ENCODE data around the gene MOCS3.
A peak's percentile ranks its signal among the peaks of the same experiment; 100 is the strongest.

MOCS3 gene

DNA sequence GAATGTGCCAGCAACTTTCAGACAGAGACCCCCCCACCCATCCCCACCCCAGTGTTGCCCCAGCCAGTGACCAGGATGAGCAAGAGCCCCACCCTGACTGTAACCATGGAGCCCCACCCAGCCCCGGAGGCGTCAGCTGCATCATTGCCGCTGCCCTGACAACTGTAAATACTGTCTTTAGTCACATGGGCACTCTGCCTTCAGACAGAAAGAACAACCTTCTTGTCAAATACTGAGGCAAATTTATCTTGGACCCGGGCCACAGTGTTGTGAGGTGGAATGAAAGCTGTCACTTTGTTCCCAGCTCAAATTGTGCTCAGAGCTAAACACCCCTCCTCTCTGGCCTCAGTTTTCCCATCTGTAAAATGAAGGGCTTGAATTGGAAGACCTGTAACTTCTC is 23.7 kb downstream of the MOCS3 start:
- no peak for DNase-seq (ENCODE audit: low spot score)

DNA sequence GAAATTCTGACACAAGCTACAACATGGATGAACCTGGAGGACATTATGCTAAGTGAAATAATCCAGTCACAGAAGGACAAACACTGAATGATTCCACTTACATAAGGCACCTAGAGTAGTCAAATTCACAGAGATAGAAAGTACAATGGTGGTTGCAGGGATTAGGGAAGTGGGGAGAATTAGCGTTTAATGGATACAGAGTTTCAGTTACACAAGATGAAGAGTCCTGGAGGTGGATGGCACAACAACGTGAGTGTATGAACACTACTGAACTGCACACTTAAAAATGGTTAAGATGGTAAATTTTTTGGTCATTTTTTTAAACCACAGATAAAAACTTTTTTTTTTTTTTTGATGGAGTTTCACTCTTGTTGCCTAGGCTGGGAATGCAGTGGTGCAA is 24.7 kb downstream of the MOCS3 start:
- DNase-seq (ENCODE audit: low spot score) = no peak

DNA sequence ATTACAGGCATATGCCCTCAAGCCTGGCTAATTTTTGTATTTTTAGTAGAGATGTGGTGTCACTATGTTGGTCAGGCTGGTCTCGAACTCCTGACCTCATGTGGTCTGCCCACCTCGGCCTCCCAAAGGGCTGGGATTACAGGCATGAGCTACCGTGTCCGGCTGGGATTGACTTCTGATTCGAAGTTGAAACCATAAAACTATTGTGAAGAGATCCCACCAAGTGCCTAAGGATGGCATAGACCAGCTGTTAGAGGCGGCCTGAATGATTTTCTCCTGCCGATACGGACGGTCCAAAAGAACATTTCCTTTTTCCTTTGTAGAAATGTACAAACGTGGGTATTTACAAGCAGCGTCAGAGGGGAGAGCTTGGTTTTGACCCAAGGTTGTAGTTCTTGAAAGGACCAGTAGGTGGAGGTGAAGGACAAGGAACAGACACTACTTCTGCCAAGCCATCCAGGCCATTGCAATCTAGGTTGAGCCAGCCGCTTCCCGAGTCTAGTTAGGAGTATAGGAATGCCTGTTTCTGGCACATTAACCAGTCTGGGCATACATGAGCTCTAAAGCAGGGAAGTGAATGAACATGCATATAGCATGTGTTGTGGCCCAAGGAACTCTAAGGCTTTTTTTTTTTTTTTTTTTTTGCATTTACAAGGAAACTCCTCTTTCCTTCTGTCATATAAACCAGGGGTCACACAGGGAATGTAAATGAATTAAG is 29.0 kb downstream of the MOCS3 start:
- peak; percentile 78 for DNase-seq (ENCODE audit: low spot score)

DNA sequence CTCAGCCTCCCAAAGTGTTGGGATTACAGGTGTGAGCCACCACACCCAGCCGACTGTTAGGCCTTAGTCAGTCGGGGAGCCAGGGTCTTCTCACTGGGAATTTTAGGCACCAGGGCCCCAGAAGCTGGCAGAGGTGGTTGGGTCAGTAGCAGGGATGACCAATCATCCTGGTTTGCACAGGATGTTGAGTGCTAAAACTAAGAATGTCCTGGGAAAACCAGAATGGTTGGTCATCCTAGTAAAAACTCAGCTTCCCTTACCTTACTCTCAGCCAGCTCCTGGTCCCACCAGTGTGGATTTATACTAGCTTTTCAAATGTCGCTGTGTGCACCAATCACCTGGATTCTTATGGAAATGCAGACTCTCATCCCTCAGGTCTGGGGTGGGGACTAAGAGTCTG is 32.5 kb downstream of the MOCS3 start:
- no peak for DNase-seq (ENCODE audit: low spot score)

DNA sequence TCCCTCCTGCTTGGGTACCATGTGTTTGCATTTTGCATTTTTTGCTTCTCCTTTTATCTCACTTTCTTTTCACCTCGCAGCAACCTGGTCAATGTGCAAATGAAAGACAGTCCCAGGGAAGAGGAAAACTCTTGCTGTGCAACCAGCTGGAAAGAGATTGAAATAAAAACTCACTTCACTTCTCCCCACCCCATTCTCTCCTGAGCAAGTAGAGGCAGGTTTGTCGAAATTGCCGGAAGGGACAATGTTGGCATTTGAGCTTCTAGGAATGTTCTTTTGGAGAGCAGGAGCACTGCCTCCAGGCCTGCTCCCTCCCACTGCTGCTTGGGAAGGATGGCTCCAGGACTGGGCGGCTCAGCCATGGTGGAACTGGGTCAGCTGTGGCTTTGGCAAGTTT is 33.7 kb downstream of the MOCS3 start:
- no peak for DNase-seq (ENCODE audit: low spot score)

DNA sequence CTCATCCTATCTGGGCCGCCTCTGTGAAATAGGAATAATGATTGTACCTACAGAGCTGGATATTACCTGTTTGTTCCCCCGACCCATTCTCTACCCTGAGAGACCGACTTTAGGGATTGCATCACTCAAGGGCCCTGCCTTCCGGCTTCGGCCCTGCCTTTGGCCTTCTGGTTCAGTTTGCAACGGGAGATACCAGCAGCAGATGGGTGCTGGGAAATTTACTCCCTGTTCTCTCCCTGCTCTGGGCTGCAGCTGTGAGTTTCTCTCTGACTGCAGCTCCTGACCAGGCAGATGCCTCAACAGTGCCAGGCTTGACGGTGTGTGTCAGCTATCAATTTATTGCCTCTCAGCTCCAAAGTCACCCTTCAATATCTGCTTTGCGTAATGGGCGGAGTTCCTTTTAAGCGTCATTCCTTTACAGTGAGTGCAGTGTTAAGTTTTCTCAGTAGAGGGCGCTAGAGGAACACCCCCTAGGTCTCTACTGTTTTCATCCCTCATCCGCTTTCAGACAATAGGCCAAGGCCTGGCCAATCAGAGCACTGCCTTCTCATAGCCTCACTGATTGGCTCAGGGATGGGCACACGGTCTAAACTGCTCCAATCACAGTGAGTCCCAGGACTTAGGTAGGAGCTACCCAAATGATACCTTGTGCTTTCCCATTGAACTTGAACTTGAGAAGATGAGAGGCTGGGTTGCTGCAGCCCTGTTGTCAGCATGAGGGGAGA is 34.3 kb downstream of the MOCS3 start:
- DNase-seq (ENCODE audit: low spot score) = peak; percentile 6

DNA sequence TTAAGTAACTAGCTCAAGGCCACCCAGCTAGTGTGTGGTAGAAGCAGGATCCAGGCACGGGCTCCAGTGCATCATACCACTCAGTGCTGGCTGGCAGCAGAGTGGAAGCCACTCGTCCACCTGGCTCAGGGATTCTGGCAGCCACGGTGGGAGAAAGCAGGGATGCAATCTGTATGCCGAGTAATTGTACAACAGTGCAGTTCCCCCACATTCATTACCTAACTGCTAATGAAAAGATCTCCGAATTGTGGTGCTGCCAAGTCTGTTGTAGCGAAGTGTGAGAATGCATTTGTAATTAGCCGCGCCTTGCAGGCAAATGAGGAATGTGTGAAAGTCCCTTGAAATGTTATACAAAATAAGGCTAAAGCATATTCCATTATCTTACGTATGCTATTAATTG is 35.3 kb downstream of the MOCS3 start:
- DNase-seq (ENCODE audit: low spot score) = no peak

DNA sequence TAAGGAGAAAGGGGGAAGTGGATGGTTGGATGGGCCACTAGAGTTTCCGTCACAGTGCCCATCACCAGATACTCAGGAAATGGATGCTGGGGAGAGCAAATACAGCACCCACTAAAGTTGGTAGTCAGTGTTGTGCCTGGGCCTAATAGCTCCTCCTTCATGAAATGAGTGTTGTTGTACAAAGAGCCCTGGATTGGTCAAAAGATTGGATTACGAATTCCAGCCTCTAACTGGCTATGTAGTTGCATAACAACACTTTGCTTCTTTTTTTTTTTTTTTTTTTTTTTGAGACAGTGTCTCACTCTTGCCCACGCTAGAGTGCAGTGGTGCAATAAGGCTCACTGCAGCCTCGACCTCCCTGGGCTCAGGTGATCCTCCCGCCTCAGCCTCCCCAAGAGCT is 36.9 kb downstream of the MOCS3 start:
- no peak for DNase-seq (ENCODE audit: low spot score)

DNA sequence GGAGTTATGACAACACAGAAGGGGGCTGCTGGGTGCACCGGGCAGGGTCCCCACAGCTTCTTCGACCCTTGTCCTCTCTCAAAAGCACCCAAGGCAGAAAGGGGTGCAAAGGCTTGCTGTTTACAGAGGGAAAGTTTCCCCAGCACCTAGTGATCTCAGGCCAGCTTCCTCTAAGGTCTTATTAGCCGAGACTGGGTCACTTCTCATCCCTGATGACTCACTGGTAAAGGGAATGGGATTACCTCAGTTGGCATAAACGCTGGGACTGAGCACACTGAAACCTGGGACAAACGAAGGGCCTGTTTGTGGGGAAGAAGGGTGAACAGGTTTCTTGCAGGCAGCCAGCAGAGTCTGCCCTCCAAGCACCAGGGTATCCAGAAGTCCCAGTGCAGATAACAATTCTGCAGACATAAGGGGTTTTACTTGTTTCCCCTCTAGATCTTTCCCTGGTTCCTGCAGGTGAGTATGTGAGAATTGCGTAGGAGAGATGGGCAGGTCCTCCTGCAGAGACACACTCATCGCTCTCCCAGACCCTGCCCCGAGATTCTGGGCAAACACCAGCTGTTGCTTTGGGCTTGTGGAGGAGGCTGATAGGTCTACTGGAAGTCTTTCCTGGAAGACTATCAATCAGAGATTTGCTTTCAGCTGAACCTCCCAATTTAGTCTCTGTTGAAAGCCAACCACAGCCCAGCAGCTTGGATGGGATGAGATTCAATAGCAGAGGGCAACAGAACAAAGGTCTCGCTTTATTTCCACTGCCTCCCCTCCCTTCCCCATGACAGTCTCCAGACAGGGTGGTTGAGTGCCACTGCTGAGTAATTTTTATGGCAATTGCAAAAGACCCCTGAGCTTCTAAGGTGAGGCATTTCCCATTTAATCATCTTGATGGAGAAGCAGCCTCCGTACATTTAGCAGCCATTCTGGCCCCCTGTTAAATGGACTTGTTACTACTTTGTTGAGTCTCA is 38.6 kb downstream of the MOCS3 start:
- DNase-seq (ENCODE audit: low spot score) = no peak

DNA sequence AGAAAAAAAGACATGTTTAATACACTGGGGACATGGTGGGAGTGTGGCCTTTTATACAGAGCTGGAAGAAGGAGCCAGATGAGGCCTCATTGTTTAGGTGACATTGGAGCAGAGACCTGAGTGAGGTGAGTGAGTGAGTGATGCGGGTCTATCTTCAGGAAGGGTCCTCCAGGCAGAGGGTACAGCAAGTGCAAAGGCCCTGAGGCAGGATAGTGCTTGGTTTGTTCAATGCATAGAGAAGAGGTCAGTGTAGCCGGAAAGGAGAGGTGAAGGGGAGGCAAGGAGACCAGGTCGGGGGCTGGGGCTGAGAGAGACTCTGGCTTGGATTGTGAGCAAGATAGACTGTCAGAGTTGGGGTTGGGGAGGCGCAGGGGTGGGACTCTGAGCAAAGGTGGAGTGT is 40.7 kb downstream of the MOCS3 start:
- no peak for DNase-seq (ENCODE audit: low spot score)

DNA sequence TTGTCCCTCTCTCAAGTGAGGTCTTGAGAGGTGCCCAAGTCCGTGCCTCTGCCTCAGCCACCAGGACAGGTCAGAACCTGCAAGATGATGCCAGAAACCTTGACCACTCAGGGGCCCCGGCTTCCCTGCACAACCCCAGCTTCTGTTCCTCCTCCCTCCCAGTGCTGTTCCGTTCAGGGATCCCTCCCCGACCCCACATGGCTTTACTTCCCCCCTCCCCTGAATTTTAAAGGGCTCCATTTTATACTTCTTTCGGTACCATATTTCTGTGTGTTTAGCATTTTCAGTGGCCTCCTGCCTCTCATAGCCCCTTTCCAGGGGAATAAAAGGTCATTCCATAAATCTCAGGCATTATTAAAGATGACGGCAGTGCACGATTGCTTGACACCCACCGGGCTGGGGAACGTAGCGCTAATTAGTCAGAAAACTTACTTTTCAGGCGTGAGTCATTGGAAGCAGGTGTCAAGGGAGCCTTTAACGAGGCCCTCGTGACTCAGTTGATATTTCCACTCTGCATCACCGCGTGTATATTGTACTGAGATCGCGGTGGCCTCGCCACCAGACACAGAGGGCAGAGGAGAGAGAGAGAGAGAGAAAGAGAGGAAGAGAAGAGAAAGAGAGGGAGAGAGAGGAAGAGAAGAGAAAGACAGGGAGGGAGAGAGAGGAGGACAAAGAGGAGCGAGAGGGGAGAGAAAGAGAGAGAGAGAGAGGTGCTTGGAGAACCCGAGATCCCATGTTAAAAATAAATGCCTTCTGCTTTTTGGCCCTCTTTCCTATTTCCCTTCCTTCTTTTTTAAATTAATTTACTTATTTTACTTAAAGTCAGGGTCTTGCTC is 43.0 kb downstream of the MOCS3 start:
- no peak for DNase-seq (ENCODE audit: low spot score)

DNA sequence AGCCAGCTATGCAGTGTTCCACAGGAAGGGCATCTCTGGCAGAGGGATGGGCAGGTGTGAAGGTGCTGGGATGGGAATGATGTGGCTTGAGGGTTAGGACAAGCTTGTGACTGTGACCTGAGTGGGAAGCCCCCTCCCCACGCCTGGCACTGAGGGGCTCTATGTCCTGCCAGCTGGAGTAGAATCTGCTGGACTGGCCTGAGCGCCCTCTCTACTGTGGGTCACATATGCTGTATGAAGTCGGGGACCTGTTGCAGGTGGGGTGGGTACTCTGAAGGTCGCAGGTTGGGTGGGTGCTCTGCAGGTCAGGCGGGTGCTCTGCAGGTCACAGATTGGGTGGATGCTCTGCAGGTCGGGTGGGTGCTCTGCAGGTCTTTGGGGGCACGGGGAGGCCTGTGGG is 44.0 kb downstream of the MOCS3 start:
- no peak for DNase-seq (ENCODE audit: low spot score)

DNA sequence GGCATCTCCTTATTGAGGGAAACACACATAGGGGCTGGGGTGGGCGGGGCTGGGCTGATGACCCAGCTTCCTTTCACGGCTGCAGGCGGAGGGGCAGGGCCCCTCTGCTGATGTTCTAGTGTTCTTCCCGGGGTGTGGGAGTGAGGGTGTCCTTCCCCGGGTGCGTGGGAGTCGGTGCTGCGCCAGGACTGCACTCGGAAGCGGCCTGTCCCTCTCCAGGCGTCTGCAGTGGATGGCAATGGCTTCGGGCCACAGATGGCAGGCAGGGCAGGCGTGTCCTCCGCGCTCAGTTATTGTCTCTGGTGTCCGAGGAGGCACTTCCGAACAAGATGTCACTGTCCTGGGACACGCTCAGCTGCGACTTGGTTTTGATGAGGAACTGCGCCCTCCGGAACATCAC is 45.1 kb downstream of the MOCS3 start:
- DNase-seq (ENCODE audit: low spot score) = no peak

DNA sequence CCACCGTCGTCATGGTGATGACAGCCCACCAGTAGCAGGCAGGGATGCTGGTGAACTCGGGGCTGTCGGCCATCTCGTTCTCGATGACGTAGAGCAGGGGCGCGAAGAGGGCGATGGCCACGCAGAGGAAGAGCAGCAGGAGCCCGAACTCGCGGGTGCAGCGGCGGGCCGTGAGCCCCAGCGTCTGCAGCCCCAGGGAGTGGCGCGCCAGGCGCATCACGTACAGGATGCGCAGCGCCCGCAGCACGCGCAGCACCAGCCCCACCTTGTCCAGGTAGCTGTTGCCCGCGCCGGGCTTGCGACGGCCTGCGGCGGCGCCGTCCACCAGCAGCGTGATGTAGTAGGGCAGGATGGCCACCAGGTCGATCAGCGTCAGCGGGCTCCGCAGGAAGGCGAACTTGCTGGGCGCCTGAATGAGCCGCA is 45.7 kb downstream of the MOCS3 start:
- no peak for DNase-seq (ENCODE audit: low spot score)

DNA sequence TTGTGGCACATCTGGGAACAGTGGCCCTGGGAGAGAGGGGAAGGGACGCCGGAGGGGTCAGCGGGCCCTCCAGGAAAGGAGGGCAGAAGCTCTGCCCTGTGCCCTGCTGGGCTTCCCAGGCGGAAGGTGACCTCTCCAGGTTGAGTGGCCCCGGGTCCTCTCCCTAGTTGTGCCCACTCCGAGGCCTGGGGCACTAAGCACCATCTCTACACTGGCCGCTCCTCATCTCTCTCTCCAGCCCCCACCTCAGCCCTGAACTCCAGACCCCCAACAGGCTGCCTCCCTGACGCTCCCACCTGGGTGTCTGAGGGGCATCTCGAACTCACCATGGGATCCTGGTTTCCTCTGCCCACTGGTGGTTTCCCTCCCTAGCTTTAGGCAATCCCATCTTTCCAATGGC is 46.2 kb downstream of the MOCS3 start:
- no peak for DNase-seq (ENCODE audit: low spot score)

DNA sequence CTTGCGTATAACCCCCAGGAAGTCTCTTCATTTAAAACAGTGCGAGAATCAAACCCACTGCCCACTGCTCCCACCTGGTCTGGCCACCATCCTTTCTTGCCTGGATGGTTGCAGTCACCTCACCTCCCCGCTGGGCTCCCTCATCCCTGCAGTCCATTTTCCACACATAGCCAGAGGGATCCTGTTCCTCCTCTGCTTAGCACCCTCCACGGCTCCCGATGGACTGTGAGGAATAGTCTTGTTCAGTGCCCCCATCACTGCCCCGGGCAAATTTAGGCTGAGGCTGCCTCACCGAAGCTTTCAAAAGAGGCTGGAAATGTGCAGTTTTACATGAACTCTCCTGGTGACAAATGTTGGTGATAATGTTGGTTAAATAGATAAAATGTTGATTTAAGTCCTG is 46.6 kb downstream of the MOCS3 start:
- no peak for DNase-seq (ENCODE audit: low spot score)

DNA sequence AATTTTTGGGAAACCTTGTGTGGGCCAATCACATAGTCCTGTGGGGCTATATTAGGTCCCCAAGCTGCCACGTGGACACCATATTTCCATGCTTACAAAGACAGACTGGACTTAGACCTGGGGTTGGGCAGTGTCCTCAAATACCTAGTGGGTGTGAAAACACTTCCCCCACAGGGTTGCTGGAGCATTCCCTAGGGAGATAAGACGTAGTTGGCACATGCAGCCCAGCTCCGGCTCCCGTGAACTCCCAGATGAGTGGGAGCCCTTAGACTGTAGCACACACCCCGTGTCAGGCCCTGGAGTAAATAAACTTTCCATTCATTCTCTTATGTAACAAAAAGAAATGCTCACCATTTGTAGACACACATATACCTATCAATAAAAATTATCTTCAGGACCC is 50.1 kb downstream of the MOCS3 start:
- no peak for DNase-seq (ENCODE audit: low spot score)

DNA sequence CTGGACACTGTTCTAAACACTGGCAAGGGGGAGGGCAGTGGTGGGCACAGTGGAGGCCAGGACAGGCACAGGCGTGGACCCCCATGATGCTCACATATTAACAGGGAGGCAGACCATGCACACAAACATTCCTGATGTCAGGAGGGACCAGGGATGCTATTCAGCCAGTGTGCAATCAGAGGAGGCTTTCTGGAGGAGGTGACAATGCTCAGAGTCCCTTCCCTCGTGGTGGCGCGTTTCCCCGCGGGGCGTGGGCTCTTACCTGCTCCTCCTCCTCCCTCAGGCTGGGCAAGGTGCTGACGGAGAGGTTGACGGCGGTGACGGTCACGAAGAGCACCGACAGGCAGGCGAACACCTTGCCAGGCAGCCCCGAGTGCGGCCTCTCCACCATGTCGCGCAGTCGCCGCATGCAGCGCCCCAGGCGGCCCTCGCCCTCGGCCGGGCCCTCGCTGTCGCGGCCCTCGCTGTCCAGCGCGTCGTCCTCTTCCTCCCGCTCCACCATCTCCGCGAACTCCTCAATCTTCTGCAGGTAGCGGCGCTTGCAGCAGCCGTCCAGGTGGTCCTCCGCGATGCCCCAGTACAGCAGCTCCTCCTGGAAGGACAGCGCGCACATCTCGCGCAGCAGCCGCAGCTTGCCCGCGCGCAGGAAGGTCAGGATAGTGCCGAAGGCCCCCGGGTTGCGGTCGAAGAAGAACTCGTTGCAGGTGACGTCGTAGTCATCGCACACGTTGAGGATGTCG is 50.9 kb downstream of the MOCS3 start:
- DNase-seq (ENCODE audit: low spot score) = no peak

DNA sequence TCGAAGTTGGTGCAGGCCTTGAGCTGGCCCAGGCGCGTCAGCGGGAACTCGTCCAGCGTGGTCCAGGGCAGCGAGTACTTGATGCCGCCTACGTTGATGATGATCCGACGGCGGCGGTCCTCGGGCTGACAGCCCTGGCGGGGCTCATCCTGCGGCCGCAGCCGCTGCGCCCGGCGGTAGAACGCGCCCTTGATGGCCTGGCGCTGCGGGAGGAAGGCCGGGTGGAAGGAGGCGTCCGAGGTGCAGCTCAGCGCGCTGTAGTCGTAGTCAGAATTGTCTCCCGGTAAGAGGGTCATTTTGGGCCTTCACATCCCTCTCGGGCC is 51.4 kb downstream of the MOCS3 start:
- no peak for DNase-seq (ENCODE audit: low spot score)

DNA sequence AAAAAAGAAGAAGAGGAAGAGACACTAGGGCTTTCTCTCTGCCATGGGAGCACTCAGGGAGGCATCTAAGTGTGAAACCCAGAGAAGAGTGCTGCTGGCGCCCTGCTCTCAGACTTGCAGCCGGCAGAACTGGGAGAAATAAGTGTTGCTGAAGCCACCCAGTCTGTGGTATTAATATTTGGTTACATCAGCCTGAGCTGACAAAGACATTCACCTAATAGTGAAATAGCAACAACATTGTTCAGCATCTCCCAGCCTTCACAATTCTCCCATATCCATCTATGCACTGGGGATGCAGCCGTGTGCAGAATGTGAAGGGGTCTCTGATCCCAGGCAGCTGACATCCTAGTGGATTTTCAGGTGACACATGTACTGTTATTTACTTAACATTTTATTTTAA is 52.3 kb downstream of the MOCS3 start:
- no peak for DNase-seq (ENCODE audit: low spot score)

DNA sequence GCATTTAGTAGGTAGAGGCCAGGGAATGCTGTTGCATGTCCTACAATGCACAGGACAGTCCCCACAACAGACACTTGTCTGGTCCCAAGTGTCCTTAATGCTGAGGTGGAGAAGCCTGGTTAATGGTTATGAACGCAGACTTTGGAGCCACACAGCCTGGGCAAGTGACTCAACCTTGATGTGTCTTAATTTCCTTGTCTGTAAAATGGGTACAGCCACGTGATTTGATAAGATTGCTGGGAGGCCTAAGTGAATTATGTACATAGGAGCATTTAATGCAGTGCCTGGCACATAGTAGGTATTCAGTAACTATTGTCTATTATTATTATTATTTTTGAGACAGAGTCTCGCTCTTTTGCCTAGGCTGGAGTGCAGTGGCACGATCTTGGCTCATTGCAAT is 52.9 kb downstream of the MOCS3 start:
- DNase-seq (ENCODE audit: low spot score) = no peak

Data from CD4-positive, alpha-beta T cell treated with Interleukin-15 for 4 hours (primary cell).